Measurements from ENCODE around the gene COX15.
"Not testable (repeated sequence)": the region's sequence is repeated elsewhere in the genome, so short reads cannot be mapped to it uniquely, and the experiment has no call there.

GRCh38 chr10:99746166-99746565, 14.2 kb upstream of the COX15 start:
- TF ChIP-seq CTCF, EP300, POLR2AphosphoS5 (IDR thresholded peaks at IDR 0.05): not testable (repeated sequence)

Data from stomach (tissue), 4 donors.